ENCODE measurements around the gene RAB40B.

DNA sequence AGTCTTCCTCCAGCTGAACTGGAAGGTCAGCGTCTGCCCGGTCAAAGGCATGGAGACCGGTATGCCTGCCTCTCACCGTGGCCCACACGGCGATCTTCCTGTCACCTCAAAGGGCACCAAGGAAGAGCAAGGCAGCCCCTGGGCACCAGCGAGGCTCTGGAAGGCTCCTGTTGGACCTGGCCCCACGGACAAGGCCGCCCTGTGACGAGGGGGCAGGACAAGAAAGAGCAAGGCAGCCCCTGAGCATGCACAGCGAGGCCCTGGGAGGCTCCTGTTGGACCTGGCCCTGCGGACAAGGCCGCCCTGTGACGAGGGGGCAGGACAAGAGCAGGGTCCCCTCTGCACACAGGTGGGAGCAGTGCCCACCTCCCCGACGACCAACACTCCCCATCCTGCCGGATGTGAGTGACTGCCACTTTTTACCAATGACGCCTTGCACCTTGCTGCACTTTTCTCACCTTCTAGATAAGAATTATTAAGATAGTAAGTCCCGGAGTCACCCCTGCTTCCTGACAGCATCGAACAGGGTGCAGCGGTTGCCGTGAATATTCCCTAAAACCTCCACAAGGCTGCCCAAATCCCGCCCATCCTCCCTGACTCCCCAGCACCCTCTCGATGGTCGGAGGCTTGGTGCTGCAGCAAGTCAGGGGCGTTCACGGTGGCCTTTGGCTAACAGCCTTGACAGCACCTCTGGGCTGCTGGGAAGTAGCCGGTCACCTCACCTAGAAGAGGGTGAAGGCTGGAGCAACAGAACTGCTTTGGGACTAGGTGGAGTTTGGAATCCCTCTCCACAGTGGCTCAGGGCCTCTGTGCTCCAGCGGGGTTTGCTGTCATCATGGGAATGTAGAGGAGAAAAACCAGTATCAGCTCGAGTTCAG is 44.6 kb downstream of the RAB40B start:
- TF ChIP-seq, protein P1, sequence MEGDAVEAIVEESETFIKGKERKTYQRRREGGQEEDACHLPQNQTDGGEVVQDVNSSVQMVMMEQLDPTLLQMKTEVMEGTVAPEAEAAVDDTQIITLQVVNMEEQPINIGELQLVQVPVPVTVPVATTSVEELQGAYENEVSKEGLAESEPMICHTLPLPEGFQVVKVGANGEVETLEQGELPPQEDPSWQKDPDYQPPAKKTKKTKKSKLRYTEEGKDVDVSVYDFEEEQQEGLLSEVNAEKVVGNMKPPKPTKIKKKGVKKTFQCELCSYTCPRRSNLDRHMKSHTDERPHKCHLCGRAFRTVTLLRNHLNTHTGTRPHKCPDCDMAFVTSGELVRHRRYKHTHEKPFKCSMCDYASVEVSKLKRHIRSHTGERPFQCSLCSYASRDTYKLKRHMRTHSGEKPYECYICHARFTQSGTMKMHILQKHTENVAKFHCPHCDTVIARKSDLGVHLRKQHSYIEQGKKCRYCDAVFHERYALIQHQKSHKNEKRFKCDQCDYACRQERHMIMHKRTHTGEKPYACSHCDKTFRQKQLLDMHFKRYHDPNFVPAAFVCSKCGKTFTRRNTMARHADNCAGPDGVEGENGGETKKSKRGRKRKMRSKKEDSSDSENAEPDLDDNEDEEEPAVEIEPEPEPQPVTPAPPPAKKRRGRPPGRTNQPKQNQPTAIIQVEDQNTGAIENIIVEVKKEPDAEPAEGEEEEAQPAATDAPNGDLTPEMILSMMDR (IDR thresholded peaks at IDR 0.05): no peak
- TF ChIP-seq POLR2AphosphoS5 (IDR thresholded peaks at IDR 0.05): no peak

Measured in breast epithelium (tissue), 3 donors.